GM12801 (cell line): ENCODE measurements around the gene GTSE1.

ENCODE experiments used
- CTCF ChIP-seq: IDR thresholded peaks from one replicate; pipeline ENCODE4 v1.5.1; 2011; ENCODE audit warnings: control low read depth; ENCODE audit not compliant: insufficient read length; ENCODE audit errors: extremely low read depth

The GTSE1 gene

GRCh38 chr22:46272196-46272595, 24.5 kb upstream of the GTSE1 start:
- no peak for TF ChIP-seq CTCF

GRCh38 chr22:46272762-46273431, 23.8 kb upstream of the GTSE1 start:
- TF ChIP-seq CTCF, result no peak

GRCh38 chr22:46273432-46274148, 23.1 kb upstream of the GTSE1 start:
- TF ChIP-seq CTCF, result no peak

- no peak for TF ChIP-seq CTCF
Measured at GRCh38 chr22:46274381-46274780, 22.3 kb upstream of the GTSE1 start.

- no peak for TF ChIP-seq CTCF
Measured at GRCh38 chr22:46275455-46276122, 21.1 kb upstream of the GTSE1 start.

GRCh38 chr22:46276563-46276962, 20.1 kb upstream of the GTSE1 start:
- TF ChIP-seq CTCF, result no peak
